Neural cell (in vitro differentiated cells): ENCODE results near the gene AP2A2.

Experiments used
- EZH2 ChIP-seq: fragments of 200-600, 300-800 bp; shearing (Covaris generic), sonication (generic); IDR thresholded peaks from 2 replicates; pipeline ENCODE4 v1.6.1; 2014; ENCODE audit warnings: antibody characterized with exemption, low read length, borderline replicate concordance, mild to moderate bottlenecking; ENCODE audit not compliant: insufficient read depth, poor library complexity, severe bottlenecking
- POLR2AphosphoS5 ChIP-seq: IDR thresholded peaks from 2 replicates; pipeline ENCODE4 v1.6.1; 2012
- SMC3 ChIP-seq: fragments of 450-650 bp; conservative IDR thresholded peaks from 2 replicates; pipeline ENCODE4 v1.6.1; 2014; ENCODE audit warnings: antibody characterized with exemption, mild to moderate bottlenecking, moderate library complexity; ENCODE audit not compliant: poor library complexity
- TF ChIP-seq, protein P1 (sequence below): fragments of 450-650 bp; IDR thresholded peaks from 2 replicates; pipeline ENCODE4 v1.5.1; 2014; ENCODE audit warnings: antibody characterized with exemption, mild to moderate bottlenecking, moderate library complexity; ENCODE audit not compliant: poor library complexity, severe bottlenecking

DNA sequence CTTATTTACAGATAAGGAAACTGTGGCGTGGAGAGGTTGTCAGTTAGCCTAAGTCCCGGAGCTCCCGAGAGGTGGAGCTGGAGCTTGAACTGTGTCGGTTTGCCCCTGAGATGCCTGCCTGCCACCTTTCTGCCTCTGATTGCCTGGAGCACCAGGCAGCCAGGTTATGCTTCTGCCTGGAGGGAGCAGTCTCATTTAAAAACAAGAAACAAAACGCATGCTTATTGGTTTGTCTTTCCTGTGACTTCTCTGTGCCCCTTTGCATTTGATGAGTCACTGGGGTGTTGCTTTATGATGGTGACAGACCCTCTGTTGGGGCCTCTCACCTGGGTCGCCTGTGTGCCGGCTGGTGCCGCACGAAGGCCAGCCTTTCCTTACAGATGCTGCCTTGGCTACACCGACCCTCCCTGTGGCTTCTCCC lies 12.2 kb downstream of the AP2A2 start:
- TF ChIP-seq EZH2 (no peak), SMC3 (no peak), POLR2AphosphoS5 (no peak)
- TF ChIP-seq, protein P1, sequence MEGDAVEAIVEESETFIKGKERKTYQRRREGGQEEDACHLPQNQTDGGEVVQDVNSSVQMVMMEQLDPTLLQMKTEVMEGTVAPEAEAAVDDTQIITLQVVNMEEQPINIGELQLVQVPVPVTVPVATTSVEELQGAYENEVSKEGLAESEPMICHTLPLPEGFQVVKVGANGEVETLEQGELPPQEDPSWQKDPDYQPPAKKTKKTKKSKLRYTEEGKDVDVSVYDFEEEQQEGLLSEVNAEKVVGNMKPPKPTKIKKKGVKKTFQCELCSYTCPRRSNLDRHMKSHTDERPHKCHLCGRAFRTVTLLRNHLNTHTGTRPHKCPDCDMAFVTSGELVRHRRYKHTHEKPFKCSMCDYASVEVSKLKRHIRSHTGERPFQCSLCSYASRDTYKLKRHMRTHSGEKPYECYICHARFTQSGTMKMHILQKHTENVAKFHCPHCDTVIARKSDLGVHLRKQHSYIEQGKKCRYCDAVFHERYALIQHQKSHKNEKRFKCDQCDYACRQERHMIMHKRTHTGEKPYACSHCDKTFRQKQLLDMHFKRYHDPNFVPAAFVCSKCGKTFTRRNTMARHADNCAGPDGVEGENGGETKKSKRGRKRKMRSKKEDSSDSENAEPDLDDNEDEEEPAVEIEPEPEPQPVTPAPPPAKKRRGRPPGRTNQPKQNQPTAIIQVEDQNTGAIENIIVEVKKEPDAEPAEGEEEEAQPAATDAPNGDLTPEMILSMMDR, result no peak
